22Rv1 (cell line): ENCODE measurements around the gene CCDC200.

Experiments
- ZFX ChIP-seq: fragments of 450-650 bp; IDR thresholded peaks from 2 replicates; pipeline ENCODE4 v1.6.1; 2017; ENCODE audit warnings: antibody characterized with exemption, borderline replicate concordance
- TF ChIP-seq, protein P1 (sequence below): fragments of 450-650 bp; IDR thresholded peaks from 2 replicates; pipeline ENCODE4 v1.5.1; 2017; ENCODE audit warnings: mild to moderate bottlenecking

DNA sequence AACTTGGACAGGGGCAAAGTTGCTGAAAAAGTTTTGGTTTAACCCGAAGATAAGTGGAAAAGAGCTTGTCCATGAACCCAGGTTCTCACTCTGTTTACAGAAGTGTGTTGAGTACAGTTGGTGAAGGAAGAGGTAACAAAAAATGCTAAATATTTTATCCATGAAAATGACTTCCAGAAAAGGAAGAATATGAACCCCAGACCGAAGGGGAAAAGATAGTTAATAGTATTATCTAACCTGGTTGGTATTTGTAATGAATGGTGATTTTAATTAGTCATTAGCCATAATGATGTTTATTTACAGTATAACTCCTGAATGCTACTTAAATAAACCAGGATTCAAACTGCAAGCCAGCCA, 17.3 kb downstream of the CCDC200 start:
- TF ChIP-seq, protein P1, sequence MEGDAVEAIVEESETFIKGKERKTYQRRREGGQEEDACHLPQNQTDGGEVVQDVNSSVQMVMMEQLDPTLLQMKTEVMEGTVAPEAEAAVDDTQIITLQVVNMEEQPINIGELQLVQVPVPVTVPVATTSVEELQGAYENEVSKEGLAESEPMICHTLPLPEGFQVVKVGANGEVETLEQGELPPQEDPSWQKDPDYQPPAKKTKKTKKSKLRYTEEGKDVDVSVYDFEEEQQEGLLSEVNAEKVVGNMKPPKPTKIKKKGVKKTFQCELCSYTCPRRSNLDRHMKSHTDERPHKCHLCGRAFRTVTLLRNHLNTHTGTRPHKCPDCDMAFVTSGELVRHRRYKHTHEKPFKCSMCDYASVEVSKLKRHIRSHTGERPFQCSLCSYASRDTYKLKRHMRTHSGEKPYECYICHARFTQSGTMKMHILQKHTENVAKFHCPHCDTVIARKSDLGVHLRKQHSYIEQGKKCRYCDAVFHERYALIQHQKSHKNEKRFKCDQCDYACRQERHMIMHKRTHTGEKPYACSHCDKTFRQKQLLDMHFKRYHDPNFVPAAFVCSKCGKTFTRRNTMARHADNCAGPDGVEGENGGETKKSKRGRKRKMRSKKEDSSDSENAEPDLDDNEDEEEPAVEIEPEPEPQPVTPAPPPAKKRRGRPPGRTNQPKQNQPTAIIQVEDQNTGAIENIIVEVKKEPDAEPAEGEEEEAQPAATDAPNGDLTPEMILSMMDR, result no peak
- no peak for TF ChIP-seq ZFX
